Adipose tissue (tissue), 3 donors: ENCODE results near the gene IZUMO1R. TPM values are rescaled to one million over a fixed set of nuclear protein-coding genes. Genes with fewer than 3 reads are reported as not detected.
"Not testable (repeated sequence)": the region's sequence is repeated elsewhere in the genome, so short reads cannot be mapped to it uniquely, and the experiment has no call there.

Experiments used
- H3K27ac ChIP-seq: one replicate; pipeline ENCODE4 v1.5.1; 2013; ENCODE audit warnings: low read depth, low read length
- WGBS, 3 donors: extraction: QIAGEN DNeasy Blood & Tissue Kit; methylation state at CpG; one replicate each; pipeline ENCODE4 v1.1.7; 2013; 5-methylcytosine and 5-hydroxymethylcytosine counted together
- polyA plus RNA-seq, 3 donors: library from polyadenylated mRNA; stranded (reverse); fragments of 200-250 nt; gene quantifications; one replicate each; pipeline ENCODE4 v1.2.3, GENCODE V29; 2013
- donor health status: healthy with polysubstance abuse.
- donor health status: Bipolar disorder and iron deficiency.
- donor health status: healthy.

The IZUMO1R gene
- polyA plus RNA-seq, result not detected

- H3K27ac ChIP-seq, result no peak within 1 kb of the TSS
- 26 to 37% (median 34%) methylated on average over 13 of the region's 13 CpGs for WGBS, 3 donors
Measured at GRCh38 chr11:94303966-94304958, at the start of gene IZUMO1R. IZUMO1R (plus strand) TSS chr11:94304580; CDS start chr11:94305637, 1,057 bp downstream.

GRCh38 chr11:94271885-94272372 lies 32.5 kb upstream of the IZUMO1R start:
- no peak overlapping the region for H3K27ac ChIP-seq
- 61 to 65% (median 64%) methylated on average over 4 of the region's 4 CpGs for WGBS, 3 donors

GRCh38 chr11:94272738-94273313 lies 31.6 kb upstream of the IZUMO1R start:
- WGBS, 3 donors, result 49 to 55% (median 52%) methylated on average over 6 of the region's 6 CpGs
- no peak overlapping the region for H3K27ac ChIP-seq

GRCh38 chr11:94275961-94276360 lies 28.4 kb upstream of the IZUMO1R start:
- 79 to 91% (median 81%) methylated on average over 3 of the region's 3 CpGs for WGBS, 3 donors
- no peak overlapping the region for H3K27ac ChIP-seq

- H3K27ac ChIP-seq, result no peak overlapping the region
- WGBS, 3 donors, result 69 to 87% (median 83%) methylated on average over 5 of the region's 5 CpGs
Measured at GRCh38 chr11:94276943-94277342, 27.4 kb upstream of the IZUMO1R start.

- WGBS, 3 donors, result 44 to 54% (median 48%) methylated on average over 4 of the region's 4 CpGs
- H3K27ac ChIP-seq, result not testable (repeated sequence)
Measured at GRCh38 chr11:94278207-94278606, 26.2 kb upstream of the IZUMO1R start.

- WGBS, 3 donors, result 89 to 94% (median 91%) methylated on average over 3 of the region's 3 CpGs
- H3K27ac ChIP-seq, result no peak overlapping the region
Measured at GRCh38 chr11:94279996-94280395, 24.4 kb upstream of the IZUMO1R start.

- no peak overlapping the region for H3K27ac ChIP-seq
- WGBS, 3 donors, result 79 to 87% (median 84%) methylated on average over 2 of the region's 2 CpGs
Measured at GRCh38 chr11:94281324-94281723, 23.1 kb upstream of the IZUMO1R start.

- no peak overlapping the region for H3K27ac ChIP-seq
Measured at GRCh38 chr11:94283678-94284077, 20.7 kb upstream of the IZUMO1R start.

GRCh38 chr11:94295534-94295933 lies 8.8 kb upstream of the IZUMO1R start:
- 44 to 63% (median 53%) methylated on average over 1 of the region's 1 CpG for WGBS, 3 donors
- no peak overlapping the region for H3K27ac ChIP-seq

- no peak overlapping the region for H3K27ac ChIP-seq
- WGBS, 3 donors, result 67 to 83% (median 81%) methylated on average over 5 of the region's 5 CpGs
Measured at GRCh38 chr11:94297985-94298576, 6.3 kb upstream of the IZUMO1R start.

GRCh38 chr11:94302776-94303175 lies 1.6 kb upstream of the IZUMO1R start:
- 33 to 41% (median 36%) methylated on average over 5 of the region's 5 CpGs for WGBS, 3 donors
- H3K27ac ChIP-seq, result no peak overlapping the region

- 66 to 69% (median 67%) methylated on average over 1 of the region's 1 CpG for WGBS, 3 donors
- H3K27ac ChIP-seq, result no peak overlapping the region
Measured at GRCh38 chr11:94305146-94305545, 766 bp downstream of the IZUMO1R start.

GRCh38 chr11:94307101-94307791 lies 2.9 kb downstream of the IZUMO1R start:
- H3K27ac ChIP-seq, result no peak overlapping the region
- WGBS, 3 donors, result 88 to 92% (median 91%) methylated on average over 14 of the region's 14 CpGs

- 76 to 84% (median 78%) methylated on average over 5 of the region's 5 CpGs for WGBS, 3 donors
- no peak overlapping the region for H3K27ac ChIP-seq
Measured at GRCh38 chr11:94308024-94308423, 3.6 kb downstream of the IZUMO1R start.

- WGBS, 3 donors, result 29 to 62% (median 61%) methylated on average over 1 of the region's 1 CpG
- no peak overlapping the region for H3K27ac ChIP-seq
Measured at GRCh38 chr11:94309757-94310156, 5.4 kb downstream of the IZUMO1R start.

- H3K27ac ChIP-seq, result no peak overlapping the region
- WGBS, 3 donors, result 30 to 54% (median 52%) methylated on average over 5 of the region's 5 CpGs
Measured at GRCh38 chr11:94310191-94310875, 6.0 kb downstream of the IZUMO1R start.

GRCh38 chr11:94312339-94312738 lies 8.0 kb downstream of the IZUMO1R start:
- H3K27ac ChIP-seq, result no peak overlapping the region
- WGBS, 3 donors, result 54 to 65% (median 59%) methylated on average over 4 of the region's 4 CpGs
